ENCODE data around the gene SLITRK5.

SLITRK5 gene

DNA sequence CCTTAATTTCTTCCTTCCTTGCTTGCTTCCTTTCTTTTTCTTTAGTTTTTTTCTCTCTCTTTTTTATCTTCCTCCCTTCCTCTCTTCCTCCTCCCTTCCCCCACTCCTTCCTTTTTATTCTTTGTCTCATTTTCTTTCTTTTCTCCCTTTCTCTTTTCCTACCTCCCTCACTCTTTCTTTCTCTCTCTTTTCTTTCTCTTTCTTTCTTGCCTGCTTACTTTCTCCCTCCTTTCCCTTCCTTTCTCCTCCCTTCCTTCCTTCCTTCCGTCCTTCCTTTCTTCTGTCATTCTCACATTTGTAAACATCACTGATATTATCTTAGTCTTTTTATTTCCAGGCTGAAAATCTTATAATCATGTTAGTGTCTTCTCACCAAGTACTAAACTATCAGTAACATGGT, 38.8 kb downstream of the SLITRK5 start:
- no peak for FAIRE-seq

DNA sequence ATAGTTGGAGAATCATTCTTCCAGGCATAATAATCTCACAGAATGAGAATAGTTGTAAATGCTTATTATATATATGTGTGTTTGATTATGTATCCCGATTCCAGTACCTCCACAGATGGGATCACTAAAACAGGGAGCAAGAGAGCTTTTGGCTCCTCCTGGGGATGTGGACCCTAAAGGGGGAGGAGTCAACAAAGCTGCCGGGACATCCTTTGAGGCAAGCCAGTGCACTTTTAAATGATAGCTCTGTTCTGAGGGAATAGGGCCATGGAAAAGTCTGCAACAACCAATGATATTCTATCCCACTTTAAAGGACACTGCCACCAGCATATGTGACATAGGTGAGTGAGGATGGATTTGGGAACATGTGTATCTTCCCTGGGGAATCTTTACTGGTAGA, 40.8 kb downstream of the SLITRK5 start:
- no peak for DNase-seq (ENCODE audit: extremely low spot score, insufficient read length, low read depth)
- FAIRE-seq = no peak

More for the DNA sequence above, 38.8 kb downstream of the SLITRK5 start:
- DNase-seq (ENCODE audit: extremely low spot score, insufficient read length, low read depth) = no peak
